H9 (cell line): Measurements from ENCODE around the gene NEDD4L. TPM values are rescaled to one million over a fixed set of nuclear protein-coding genes. Genes with fewer than 3 reads are reported as not detected.

Experiments used
- DNase-seq: peaks from one replicate; pipeline ENCODE4 v3.0.0-alpha.2; 2017
- H2AFZ ChIP-seq: one replicate; pipeline ENCODE4 v1.6.1; 2013; ENCODE audit warnings: mild to moderate bottlenecking, low read length, control low read depth, moderate library complexity
- H2AK5ac ChIP-seq: 2 replicates; pipeline ENCODE4 v1.6.1; 2013; ENCODE audit warnings: low read length, control low read depth, mixed read lengths; ENCODE audit not compliant: insufficient read length
- H2BK120ac ChIP-seq: one replicate; pipeline ENCODE4 v1.6.1; 2013; ENCODE audit warnings: low read depth, mild to moderate bottlenecking, low read length, control low read depth, inconsistent platforms; ENCODE audit not compliant: poor library complexity, severe bottlenecking
- H2BK12ac ChIP-seq: 2 replicates; pipeline ENCODE4 v1.6.1; 2013; ENCODE audit warnings: low read length, control low read depth, mixed read lengths, low read depth; ENCODE audit not compliant: insufficient read length
- H2BK15ac ChIP-seq: 2 replicates; pipeline ENCODE4 v1.6.1; 2013; ENCODE audit warnings: low read depth, low read length, control low read depth
- H2BK20ac ChIP-seq: one replicate; pipeline ENCODE4 v1.6.1; 2013; ENCODE audit warnings: low read depth, mild to moderate bottlenecking, low read length, control low read depth, inconsistent platforms; ENCODE audit not compliant: poor library complexity, severe bottlenecking
- H2BK5ac ChIP-seq: 2 replicates; pipeline ENCODE4 v1.6.1; 2013; ENCODE audit warnings: low read length, control low read depth, mixed read lengths; ENCODE audit not compliant: insufficient read length
- H3K14ac ChIP-seq: 2 replicates; pipeline ENCODE4 v1.6.1; 2013; ENCODE audit warnings: low read length, control low read depth; ENCODE audit not compliant: insufficient read depth
- H3K18ac ChIP-seq: 2 replicates; pipeline ENCODE4 v1.6.1; 2013; ENCODE audit warnings: low read depth, mild to moderate bottlenecking, mixed read lengths, low read length, control low read depth; ENCODE audit not compliant: insufficient read length
- H3K23ac ChIP-seq: 2 replicates; pipeline ENCODE4 v1.6.1; 2013; ENCODE audit warnings: low read length, control low read depth, mixed read lengths, low read depth; ENCODE audit not compliant: insufficient read length
- H3K23me2 ChIP-seq: 2 replicates; pipeline ENCODE4 v1.6.1; 2013; ENCODE audit warnings: low read depth, mild to moderate bottlenecking, mixed read lengths, low read length, control low read depth; ENCODE audit not compliant: insufficient read length, poor library complexity, severe bottlenecking
- H3K27ac ChIP-seq: 2 replicates; pipeline ENCODE4 v1.5.1; 2013; ENCODE audit warnings: low read length, control low read depth, mixed read lengths, low read depth; ENCODE audit not compliant: insufficient read length
- H3K27me3 ChIP-seq: 2 replicates; pipeline ENCODE4 v1.6.1; 2013; ENCODE audit warnings: low read length, control low read depth, inconsistent platforms; ENCODE audit not compliant: insufficient read depth
- H3K4ac ChIP-seq: 2 replicates; pipeline ENCODE4 v1.6.1; 2013; ENCODE audit warnings: low read depth, mild to moderate bottlenecking, control low read depth, inconsistent platforms, low read length, moderate library complexity
- H3K4me1 ChIP-seq: 2 replicates; pipeline ENCODE4 v1.6.1; 2013; ENCODE audit warnings: low read length, control low read depth, inconsistent platforms; ENCODE audit not compliant: insufficient read depth
- H3K4me2 ChIP-seq: 2 replicates; pipeline ENCODE4 v1.6.1; 2013; ENCODE audit warnings: low read length, control low read depth, mixed read lengths; ENCODE audit not compliant: insufficient read length, insufficient read depth
- H3K56ac ChIP-seq: 2 replicates; pipeline ENCODE4 v1.6.1; 2013; ENCODE audit warnings: low read depth, mild to moderate bottlenecking, mixed read lengths, low read length, control low read depth; ENCODE audit not compliant: insufficient read length
- H3K79me1 ChIP-seq: 2 replicates; pipeline ENCODE4 v1.6.1; 2013; ENCODE audit warnings: low read depth, mild to moderate bottlenecking, moderate library complexity, low read length, control low read depth, inconsistent platforms; ENCODE audit not compliant: insufficient read depth, poor library complexity, severe bottlenecking
- H3K79me2 ChIP-seq: 2 replicates; pipeline ENCODE4 v1.6.1; 2013; ENCODE audit warnings: low read length, control low read depth, inconsistent platforms; ENCODE audit not compliant: insufficient read depth
- H3K9ac ChIP-seq: 2 replicates; pipeline ENCODE4 v1.6.1; 2013; ENCODE audit warnings: low read length, control low read depth, mixed read lengths; ENCODE audit not compliant: insufficient read length; ENCODE audit errors: extremely low read depth
- H3K9me3 ChIP-seq: one replicate; pipeline ENCODE4 v1.6.1; 2013; ENCODE audit warnings: low read depth, low read length, inconsistent platforms; ENCODE audit not compliant: control insufficient read depth
- H3T11ph ChIP-seq: one replicate; pipeline ENCODE4 v1.6.1; 2013; ENCODE audit warnings: mild to moderate bottlenecking, low read length, control low read depth, inconsistent platforms
- H4K20me1 ChIP-seq: one replicate; pipeline ENCODE4 v1.6.1; 2013; ENCODE audit not compliant: control insufficient read depth, insufficient read length, insufficient read depth
- H4K5ac ChIP-seq: 2 replicates; pipeline ENCODE4 v1.6.1; 2013; ENCODE audit warnings: low read depth, mild to moderate bottlenecking, mixed read lengths, low read length, control low read depth; ENCODE audit not compliant: insufficient read length
- H4K8ac ChIP-seq: replicated peaks from 2 replicates; pipeline ENCODE4 v1.6.1; 2013; ENCODE audit warnings: low read length, control low read depth, mixed read lengths, low read depth; ENCODE audit not compliant: insufficient read length
- H4K91ac ChIP-seq: 2 replicates; pipeline ENCODE4 v1.6.1; 2013; ENCODE audit warnings: low read depth, mild to moderate bottlenecking, moderate library complexity, mixed read lengths, low read length, control low read depth; ENCODE audit not compliant: insufficient read length
- H3K27ac Mint-ChIP-seq, 3 experiments: 2 replicates in 2 of 3; 3 replicates in 1 of 3; pipeline ENCODE4 v1.8.0; 2020 to 2021; ENCODE audit warnings: mixed read lengths in 3 of 3, mild to moderate bottlenecking in 1 of 3, moderate library complexity in 1 of 3
- H3K27me3 Mint-ChIP-seq: 2 replicates; pipeline ENCODE4 v1.8.0; 2021; ENCODE audit warnings: low read depth, mild to moderate bottlenecking, moderate library complexity, mixed read lengths
- H3K36me3 Mint-ChIP-seq, 3 experiments: 2 replicates in 2 of 3; 3 replicates in 1 of 3; pipeline ENCODE4 v1.8.0; 2020 to 2021; ENCODE audit warnings: low read depth in 3 of 3, mixed read lengths in 3 of 3; ENCODE audit not compliant: insufficient read depth in 1 of 3
- H3K4me1 Mint-ChIP-seq, 2 experiments: 2 replicates each; pipeline ENCODE4 v1.8.0; 2020; ENCODE audit warnings: mixed read lengths in 2 of 2
- H3K4me3 Mint-ChIP-seq, 2 experiments: 2 replicates in 1 of 2; 3 replicates in 1 of 2; pipeline ENCODE4 v1.8.0; 2020 to 2021; ENCODE audit warnings: mild to moderate bottlenecking in 2 of 2, mixed read lengths in 2 of 2, moderate library complexity in 1 of 2
- H3K9me3 Mint-ChIP-seq, 2 experiments: 2 replicates in 1 of 2; 3 replicates in 1 of 2; pipeline ENCODE4 v1.8.0; 2020; ENCODE audit warnings: mild to moderate bottlenecking in 2 of 2, mixed read lengths in 2 of 2, moderate library complexity in 1 of 2
- CTCF ChIP-seq: fragments of 200-600 bp; sonication (generic); conservative IDR thresholded peaks from 3 replicates; pipeline ENCODE4 v1.8.0; 2021; ENCODE audit warnings: antibody characterized with exemption, mild to moderate bottlenecking
- WGBS: extraction: QIAGEN DNeasy Blood & Tissue Kit; methylation state at CpG from one replicate; pipeline ENCODE4 v1.1.7; 2013; ENCODE audit warnings: missing lambda C conversion rate, low lambda C conversion rate, mixed read lengths; ENCODE audit not compliant: insufficient read length; ENCODE audit errors: extremely low coverage; 5-methylcytosine and 5-hydroxymethylcytosine counted together
- total RNA-seq: library from RNA; stranded (reverse); gene quantifications from 2 replicates; pipeline ENCODE4 v1.2.1, GENCODE V29; 2021

The NEDD4L gene
- total RNA-seq, 1 experiment from 2014 or later, result 76.3 TPM

GRCh38 chr18:58242968-58243367, 198.9 kb downstream of the NEDD4L start:
- H3K9ac ChIP-seq, result no peak overlapping the region
- no peaks in the 10 kb centered on the region for H3K9me3 ChIP-seq
- H3K23ac ChIP-seq, result no peak overlapping the region
- no peaks in the 10 kb centered on the region for H3K27me3 ChIP-seq
- no peak for DNase-seq
- H4K5ac ChIP-seq, result no peak overlapping the region
- H3K27me3 Mint-ChIP-seq, result no peaks in the 10 kb centered on the region
- H3K4me2 ChIP-seq, result no peak overlapping the region
- H3K4me1 Mint-ChIP-seq, result peaks cover 27 to 30% of the 10 kb centered on the region in 2 experiments
- H3K4ac ChIP-seq, result no peak overlapping the region
- peaks cover 3% of the 10 kb centered on the region for H3K79me1 ChIP-seq
- no peaks in the 10 kb centered on the region; the same call in 1 of the 2 replicates for H3K79me2 ChIP-seq
- no peaks in the 10 kb centered on the region for H3K9me3 Mint-ChIP-seq
- H3K14ac ChIP-seq, result no peak overlapping the region
- H2AFZ ChIP-seq, result no peak overlapping the region
- H3K27ac ChIP-seq, result no peak overlapping the region
- no peak for TF ChIP-seq CTCF
- no peak overlapping the region for H2BK120ac ChIP-seq
- H3K4me1 ChIP-seq, result no peaks in the 10 kb centered on the region; the same call in 1 of the 2 replicates
- no peak overlapping the region for H2AK5ac ChIP-seq
- no peak overlapping the region for H4K91ac ChIP-seq
- no peaks in the 10 kb centered on the region for H4K20me1 ChIP-seq
- H2BK5ac ChIP-seq, result no peak overlapping the region
- no peak overlapping the region for H4K8ac ChIP-seq
- H2BK12ac ChIP-seq, result no peak overlapping the region
- no peak overlapping the region for H3K18ac ChIP-seq
- no CpG with 5 or more reads among the region's 5 CpGs for WGBS
- no peak overlapping the region for H3T11ph ChIP-seq
- no peak overlapping the region for H2BK20ac ChIP-seq
- no peak overlapping the region for H2BK15ac ChIP-seq
- H3K36me3 Mint-ChIP-seq, result no peaks in the 10 kb centered on the region
- H3K27ac Mint-ChIP-seq, result peak overlapping the region in 1 of 3 experiments; percentile 76; a peak in 2 of 7 replicates
- no peaks in the 10 kb centered on the region for H3K23me2 ChIP-seq
- no peak overlapping the region for H3K56ac ChIP-seq
- H3K4me3 Mint-ChIP-seq, result no peak overlapping the region
